Pulmonary artery endothelial cell (primary cell): ENCODE results near the gene HEATR5A. TPM values are rescaled to one million over a fixed set of nuclear protein-coding genes. Genes with fewer than 3 reads are reported as not detected.
"Not testable (repeated sequence)": the region's sequence is repeated elsewhere in the genome, so short reads cannot be mapped to it uniquely, and the experiment has no call there.

Experiments
- DNase-seq: peaks from one replicate; pipeline ENCODE4 v3.0.0-alpha.2; 2011; ENCODE audit warnings: low read depth, low spot score
- total RNA-seq: library from RNA; depleted of rRNA; stranded (reverse); fragments of >200 nt; gene quantifications from 2 replicates; pipeline ENCODE4 v1.2.3, GENCODE V29; 2014

The HEATR5A gene
- total RNA-seq, 1 donor from 2014 or later = 28.0 TPM

DNA sequence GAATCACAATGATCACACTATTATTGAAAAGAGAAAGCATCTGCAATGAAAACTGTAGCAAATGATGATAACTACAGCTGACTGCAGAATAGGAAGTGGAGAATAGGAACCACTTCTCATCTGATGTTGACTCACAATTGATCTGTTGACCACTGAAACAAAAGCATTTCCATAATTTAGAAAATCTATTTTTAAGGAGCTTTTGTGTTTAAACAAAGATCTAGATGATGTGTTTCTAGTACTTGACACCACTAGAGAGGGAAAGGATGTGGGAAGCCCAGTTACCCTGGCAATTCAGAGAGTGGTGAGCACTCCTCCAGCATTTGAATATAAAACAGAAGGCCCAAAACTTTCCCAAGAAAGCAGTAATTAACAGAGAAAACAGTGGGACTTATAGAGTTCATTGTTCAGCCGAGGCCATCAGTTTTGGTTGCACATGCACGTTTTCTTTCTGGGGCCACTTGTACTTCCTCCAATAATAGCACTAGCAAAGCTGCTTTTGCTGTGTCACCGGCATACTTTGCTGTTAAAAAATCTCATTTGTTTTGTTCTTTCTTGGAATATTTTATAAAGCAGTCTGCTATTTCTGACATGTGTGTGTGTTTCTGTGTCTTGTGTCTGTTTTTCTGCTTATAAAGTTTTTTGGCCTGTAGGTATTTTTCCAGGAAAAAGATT lies 136.6 kb downstream of the HEATR5A start:
- DNase-seq = no peak

DNA sequence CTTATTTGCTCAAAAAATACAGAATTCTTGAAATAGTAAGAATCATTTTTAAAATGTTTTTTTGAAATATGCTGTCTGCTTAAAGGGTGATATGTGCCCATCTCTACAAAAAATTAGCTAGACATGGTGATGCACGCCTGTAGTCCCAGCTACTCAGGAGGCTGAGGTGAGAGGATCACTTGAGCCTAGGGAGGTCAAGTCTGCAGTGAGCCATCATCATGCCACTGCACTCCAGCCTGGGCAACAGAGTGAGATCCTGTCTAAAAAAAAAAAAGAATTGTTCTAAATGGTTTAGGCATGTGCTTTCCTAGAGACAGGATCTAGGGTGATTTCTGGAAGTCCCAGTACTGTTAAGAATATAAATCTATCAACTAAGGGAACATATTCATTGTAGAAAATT lies 137.2 kb downstream of the HEATR5A start:
- DNase-seq = no peak

DNA sequence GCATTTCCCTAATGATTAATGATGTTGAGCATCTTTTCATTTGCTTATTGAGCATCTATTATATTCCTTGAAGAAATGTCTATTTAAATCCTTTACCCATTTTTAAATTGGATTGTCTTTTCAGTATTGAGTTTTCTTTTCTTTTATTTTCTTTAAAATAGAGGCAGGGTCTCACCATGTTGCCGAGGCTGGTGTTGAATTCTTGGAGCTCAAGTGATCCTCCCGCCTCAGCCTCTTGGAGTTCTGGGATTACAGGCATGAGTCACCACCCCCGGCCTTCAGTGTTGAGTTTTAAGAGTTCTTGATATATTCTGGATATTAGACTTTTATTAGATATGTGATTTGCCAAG lies 139.5 kb downstream of the HEATR5A start:
- DNase-seq = no peak

DNA sequence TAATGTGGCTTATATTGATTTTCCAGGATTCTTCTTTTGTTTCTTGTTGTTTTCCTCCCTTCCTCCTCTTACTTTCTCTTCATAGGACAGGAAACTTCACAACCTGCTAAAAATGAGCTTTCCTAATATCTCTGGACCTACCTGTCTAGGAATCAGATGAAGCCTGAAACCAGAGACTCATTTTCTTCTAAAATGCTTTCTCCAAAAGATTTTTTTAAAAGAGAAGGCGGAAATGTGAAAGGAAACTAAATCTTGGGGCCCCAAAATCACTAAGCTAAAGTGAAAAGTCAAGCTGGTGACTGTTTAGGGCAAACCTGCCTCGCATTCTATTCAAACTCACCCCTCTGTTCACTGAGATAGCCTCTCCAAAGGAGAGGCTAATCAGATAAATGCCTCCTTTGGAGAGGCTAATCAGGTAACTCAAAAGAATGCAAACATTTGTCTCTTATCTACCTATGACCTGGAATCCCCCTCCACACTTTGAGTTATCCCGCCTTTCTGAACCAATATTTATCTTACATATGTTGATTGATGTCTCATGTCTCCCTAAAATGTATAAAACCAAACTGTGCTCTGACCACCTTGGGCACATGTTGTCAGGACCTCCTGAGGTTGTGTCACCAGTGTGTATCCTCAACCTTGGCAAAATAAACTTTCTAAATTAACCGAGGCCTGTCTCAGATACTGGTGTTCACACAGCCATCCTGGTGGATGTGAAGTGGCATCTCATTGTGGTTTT lies 140.0 kb downstream of the HEATR5A start:
- DNase-seq = no peak

DNA sequence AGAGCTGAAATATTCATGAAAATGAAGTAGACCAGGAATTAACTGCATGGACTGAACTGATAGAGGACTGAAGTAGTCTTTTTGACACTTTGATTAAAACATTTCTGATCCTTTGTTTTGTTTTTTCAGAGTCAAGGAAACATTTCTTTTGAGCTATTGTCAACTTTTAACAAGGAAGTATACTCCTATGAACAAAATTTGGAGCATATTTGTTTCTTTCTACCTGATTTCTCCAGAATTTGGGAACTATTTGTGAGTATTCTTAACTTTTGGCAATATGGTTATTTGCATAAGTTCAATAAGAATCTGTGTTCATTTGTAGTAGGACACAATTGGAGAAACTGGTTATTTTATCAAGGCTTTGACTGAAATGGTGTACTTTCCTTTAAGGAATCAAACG lies 141.5 kb downstream of the HEATR5A start:
- no peak for DNase-seq

DNA sequence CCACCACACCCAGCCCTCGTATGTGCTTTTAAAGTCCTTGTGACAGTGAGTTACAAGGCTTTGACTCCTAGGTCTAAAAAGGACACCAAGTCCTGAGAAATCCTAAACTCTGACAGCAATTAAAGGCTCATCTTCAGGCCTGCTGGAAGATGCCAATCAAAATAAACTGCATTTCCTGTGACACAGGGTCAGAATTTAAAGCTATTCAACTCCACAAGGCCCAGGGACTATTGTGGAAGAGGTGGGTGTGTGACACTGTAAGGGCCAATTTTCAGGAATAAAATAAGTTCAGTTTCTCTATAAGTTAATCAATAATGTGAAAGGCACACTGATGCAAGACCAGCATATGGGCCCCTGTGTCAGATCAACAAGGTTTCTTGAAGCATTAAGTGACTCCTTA lies 143.3 kb downstream of the HEATR5A start:
- DNase-seq = no peak

DNA sequence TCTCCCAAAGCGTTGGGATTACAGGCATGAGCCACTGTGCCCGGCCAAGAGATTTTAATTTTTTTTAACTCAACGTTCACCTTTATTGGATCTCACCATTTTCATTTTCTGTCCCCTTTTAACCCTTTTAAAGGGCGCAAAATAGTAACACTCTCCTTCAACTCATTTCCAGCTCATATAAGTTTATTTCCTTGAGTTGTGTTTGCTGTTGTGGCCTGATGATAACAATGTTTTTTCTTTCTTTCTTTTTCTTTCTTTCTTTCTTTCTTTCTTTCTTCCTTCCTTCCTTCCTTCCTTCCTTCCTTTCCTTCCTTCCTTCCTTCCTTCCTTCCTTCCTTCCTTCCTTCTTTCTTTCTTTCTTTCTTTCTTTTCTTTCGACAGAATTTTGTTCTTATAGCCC lies 143.9 kb downstream of the HEATR5A start:
- DNase-seq = not testable (repeated sequence)

DNA sequence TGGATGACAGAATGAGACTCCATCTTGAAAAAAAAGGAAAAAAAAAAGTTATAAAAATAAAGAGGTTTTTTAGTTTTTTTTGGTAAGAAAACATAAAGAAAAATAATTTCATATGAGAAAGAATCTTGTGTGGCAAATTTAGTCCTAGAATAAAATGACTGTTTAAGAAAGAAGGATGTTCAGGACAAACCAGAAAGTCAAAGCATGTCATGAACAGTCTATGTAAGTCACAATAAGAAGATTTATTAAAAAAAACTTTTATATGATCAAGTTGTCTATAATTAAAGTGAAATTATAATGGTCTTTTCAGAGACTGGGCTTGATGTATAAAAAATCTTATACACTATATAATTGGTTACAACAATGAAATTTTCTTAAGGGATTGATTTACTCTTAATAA lies 144.6 kb downstream of the HEATR5A start:
- no peak for DNase-seq

DNA sequence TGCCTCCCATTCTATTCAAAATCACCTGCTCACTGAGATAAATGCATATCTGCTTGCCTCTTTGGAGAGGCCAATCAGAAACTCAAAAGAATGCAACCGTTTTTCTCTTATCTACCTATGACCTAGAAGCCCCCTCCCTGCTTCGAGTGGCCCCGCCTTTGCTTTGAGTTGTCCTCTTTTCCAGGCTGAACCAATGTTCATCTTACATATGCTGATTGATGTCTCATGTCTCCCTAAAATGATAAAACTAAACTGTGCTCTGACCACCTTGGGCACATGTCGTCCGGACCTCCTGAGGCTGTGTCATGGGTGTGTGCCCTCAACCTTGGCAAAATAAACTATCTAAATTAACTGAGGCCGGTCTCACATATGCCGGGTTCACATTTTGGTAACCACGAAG lies 148.7 kb downstream of the HEATR5A start:
- no peak for DNase-seq

DNA sequence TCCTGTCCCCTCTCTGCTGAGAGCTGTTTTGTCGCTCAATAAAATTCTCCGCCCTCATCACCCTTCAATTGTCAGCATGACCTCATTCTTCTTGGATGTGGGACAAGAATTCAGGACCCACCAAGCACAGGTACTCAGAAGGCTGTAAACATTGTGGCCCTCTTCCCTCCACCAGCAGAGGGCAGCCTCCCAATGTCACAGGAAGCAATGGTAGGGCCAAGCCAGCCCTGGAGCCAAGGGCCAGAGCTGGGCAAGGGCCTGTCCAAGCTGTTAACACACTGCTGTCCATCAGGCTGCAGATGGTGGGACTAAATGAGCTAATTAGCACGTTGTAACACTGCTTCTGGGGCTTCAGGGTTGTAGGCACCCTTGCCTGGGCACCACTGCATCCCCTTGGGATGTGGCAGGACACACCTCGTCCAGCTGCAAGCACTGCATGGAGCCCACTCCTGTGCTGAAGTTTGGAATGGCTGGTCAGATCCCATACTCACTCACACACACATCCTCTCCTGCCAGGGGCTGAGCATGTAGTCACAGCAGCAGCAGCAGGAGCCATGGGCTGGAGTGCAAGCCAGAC lies 150.1 kb downstream of the HEATR5A start:
- DNase-seq = no peak

DNA sequence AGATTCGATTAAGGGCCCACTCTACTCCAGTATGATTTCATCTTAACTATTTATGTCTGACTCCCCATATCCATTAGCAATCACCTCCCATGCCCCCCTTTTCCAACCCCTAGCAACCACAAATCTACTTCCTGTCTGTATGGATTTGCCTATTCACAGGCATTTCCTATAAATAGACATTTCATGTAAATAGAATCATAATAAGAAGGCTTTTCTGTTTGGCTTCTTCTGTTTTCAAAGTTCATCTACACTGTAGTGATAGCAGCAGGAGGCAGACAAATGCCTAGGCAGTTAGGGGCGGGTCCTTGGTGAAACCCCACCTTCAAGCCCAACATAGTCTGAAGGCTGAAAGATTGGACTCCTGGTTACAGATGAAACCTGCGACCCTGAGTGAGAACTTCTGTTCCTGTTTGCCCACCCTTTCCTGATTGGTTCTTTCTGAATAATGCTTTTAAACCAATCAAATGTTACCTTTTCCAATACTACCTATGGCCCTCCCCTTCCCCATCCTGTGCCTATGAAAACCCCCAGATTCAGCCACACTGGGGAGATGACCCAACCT lies 150.6 kb downstream of the HEATR5A start:
- DNase-seq = no peak

DNA sequence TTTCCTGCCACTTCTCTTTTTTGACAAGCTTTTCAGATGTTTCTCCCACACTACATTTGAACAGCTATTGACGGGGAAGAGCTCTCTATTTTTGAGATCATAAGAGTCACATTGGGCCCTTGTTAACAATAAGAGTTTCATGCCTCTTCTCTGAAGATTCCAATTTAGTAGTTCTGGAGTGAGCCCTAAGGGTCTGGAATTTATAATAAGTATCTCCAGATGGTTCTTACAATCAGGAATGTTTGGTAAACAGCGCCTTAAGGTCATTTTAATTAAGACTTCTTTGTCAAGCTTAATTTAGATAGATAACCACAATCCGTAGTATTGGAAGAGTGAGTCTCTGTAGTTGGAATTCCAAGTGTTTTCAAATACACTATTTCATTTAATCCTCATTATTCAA lies 152.1 kb downstream of the HEATR5A start:
- DNase-seq = no peak

DNA sequence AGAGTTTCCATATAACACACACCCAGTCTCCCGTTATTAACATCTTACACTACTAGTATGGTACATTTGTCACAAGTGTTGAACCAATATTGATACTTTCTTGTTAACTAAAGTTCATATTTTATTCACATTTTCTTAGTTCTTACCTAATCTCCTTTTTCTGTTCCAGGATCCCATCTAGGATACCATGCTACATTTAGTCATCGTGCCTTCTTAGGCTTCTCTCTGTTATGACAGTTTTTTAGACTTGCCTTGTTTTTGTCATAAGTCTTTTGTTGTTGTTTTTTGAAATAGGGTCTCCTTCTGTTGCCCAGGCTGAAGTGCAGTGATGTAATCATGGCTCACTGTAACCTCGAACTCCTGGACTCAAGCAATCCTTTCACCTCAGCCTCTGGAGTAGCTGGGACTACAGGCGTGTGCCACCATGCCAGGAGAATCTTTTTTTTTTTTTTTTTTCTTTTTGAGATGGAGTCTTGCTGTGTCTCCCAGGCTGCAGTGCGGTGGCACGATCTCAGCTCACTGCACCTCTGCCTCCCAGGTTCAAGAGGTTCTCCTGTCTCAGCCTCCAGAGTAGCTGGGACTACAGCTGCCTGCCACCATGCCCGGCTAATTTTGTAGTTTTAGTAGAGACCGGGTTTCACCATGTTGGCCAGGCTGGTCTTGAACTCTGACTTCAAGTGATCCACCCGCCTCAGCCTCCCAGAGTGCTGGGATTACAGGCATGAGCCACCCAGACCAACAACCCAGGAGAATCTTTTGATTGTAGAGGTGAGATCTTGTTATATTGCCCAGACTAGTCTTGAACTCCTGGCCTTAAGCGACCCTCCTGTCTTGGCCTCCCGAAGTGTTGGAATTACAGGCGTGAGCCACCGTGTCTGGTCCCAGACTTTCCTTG lies 153.7 kb downstream of the HEATR5A start:
- no peak for DNase-seq

DNA sequence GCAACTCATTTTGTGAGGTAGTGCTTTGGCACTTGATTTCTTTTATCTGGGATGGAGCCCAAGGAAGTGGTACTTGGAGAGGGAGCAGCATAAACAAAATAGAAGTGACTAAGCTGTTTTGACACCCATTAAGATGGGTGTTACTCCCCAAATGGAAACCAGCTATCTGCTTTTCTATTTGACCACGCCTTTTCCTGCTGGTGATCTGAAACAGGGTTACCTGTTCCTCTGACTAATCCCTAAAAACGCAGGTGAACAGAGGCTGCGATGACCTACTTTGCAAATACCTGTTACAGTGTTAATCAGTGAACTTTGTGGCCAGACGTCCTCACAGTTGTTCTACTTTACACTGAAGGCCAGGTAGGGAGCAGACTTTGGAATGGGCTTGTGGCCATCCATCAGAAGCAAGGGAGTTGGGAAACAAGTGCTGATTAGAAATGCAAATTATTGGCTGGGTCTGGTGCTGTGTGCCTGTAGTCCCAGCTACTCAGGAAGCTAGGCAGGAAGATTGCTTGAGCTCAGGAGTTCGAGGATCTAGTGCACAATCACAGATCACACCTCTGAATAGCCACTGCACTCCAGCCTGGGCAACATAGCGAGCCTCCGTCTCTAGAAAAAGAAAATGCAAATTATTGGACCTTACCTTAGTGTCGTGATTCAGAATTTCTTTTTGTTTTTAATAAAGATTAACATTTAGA lies 154.5 kb downstream of the HEATR5A start:
- DNase-seq = no peak

DNA sequence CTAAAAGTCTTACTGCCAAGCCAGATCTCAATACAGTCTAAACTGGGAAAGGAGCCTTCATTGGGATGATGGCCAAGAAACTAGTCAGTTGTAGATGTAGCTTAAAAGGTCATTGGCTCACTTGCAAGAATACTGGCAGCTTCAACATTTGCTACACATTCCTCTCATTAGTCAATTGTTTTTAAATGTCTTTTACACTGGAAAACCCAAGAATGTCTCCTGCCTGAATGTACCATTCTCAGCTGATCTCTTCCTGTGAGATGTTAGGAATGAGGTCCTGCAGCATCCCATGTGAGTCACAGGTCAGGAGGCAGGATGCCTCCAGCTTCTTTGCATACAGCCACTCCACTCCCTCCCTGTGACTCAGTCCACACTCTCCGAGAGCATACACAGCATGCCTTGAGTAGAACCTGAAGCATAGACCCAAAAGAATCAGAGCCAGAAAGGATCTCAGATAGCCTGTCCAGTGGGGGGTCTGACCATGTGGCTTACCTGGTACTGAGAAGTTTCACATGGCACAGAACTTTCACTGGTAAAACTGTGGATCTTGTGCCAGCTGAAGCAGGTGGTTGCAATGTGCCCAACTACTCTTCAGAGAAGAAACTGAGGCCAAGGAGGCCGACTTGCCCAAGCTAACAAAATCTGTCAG lies 156.7 kb downstream of the HEATR5A start:
- DNase-seq = peak; percentile 98

DNA sequence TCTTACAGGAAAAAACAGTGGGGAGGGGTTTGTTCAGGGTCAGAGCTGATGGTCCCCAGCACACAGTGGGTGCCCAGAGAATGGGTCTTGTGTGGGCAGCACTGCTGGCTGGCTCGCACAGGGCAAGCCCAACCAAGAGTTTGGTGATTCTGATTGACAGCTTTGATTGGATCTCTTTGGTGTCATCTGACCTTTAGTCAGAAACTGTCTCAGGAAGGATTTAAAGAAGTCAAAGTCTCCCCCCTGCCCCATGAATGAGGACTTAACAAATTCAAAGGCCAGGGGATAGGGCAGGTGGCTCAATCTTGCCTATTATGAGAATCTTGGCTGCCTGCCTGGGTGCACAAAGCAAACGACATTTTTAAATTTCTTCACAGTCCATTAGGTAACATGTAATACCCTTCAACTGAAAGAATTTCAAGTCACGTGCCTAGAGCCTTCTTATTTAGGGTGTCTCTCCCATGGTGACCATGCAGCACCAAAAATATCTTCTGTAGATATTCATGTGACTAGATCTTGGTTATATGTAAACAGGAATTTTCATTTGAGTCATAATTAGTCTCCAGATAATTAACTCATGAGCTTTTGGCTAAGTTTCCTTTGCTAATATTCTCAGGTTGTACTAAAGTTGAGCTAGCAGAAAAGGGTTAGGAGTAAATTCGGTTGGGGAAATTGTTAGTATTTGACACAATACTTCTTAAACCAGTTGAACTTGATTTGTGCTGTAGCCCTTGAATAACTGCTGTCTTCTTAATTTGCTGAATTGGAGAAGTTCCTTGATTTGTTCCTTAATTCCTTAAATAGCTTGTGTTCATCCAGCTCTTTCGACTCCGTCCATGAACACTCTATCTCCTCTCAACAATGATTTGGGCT lies 158.3 kb downstream of the HEATR5A start:
- DNase-seq = no peak

DNA sequence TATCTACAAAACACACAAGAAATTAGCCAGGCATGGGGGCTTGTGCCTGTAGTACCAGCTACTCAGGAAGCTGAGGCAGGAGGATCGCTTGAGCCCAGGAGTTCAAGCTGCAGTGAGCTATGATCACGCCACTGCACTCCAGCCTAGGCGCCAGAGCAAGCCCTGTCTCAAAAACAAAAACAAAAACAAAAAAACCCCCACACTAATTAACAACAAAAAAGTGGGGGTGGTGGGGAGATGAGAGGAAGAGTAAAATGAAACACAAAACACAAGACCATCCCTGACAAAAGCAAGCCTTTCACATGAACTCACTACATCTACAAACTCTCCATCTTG lies 158.9 kb downstream of the HEATR5A start:
- DNase-seq = no peak

DNA sequence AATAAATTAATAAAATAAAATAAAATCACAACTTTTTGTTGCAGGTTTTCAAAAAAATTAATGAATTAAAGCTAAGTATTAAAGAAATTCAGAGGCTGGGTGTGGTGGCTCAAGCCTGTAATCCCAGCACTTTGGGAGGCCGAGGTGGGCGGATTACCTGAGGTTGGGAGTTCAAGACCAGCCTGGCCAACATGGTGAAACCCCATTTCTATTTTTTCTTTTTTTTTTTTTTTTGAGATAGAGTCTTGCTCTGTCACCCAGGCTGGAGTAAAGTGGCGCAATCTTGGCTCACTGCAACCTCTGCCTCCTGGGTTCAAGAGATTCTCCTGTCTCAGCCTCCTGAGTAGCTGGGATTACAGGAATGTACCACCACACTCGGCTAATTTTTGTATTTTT lies 161.3 kb downstream of the HEATR5A start:
- DNase-seq = not testable (repeated sequence)

DNA sequence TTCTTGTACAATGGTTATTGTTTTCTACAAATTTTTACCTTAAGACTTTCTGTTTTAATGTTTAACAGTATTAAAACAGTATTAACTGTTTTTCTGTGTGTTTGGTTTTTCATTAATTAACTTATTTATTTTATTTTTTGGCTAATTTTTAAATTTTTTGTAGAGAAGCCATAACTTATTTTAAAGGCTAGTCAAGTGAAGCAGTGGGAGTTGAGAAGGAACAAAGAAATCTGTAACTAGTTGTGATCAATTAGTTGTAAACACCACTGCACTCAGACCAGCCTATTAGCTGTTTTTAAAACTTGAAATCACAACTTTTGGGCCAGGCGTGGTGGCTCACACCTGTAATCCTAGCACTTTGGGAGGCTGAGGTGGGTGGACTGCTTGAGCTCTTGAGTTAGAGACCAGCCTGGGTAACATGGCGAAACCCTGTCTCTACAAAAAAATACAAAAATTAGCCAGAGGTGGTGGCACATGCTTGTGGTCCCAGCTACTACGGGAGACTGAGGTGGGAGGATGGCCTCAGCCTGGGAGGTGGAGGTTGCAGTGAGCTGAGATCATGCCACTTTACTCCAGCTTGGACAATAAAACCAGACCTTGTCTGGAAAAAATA lies 161.8 kb downstream of the HEATR5A start:
- no peak for DNase-seq
